HepG2 (cell line): Measurements from ENCODE around the gene PHACTR3. TPM values are rescaled to one million over a fixed set of nuclear protein-coding genes. Genes with fewer than 3 reads are reported as not detected.

Source experiments
- ATAC-seq: fragments of 200-7000 bp; cut with Tn5 transposase; 3 replicates; pipeline ENCODE4 v1.9.1; 2020; ENCODE audit warnings: mild to moderate bottlenecking, moderate library complexity
- BruUV-seq: library from RNA; stranded (reverse); fragments of 400-500 nt; replicated peaks from 2 replicates; lab custom pipeline; 2021; lab: Mats Ljungman, UMichigan
- CTCF ChIA-PET: fragments of 300-600 bp; formaldehyde crosslinking; extraction: SDS; loops from one replicate; lab custom pipeline; 2021; ENCODE audit warnings: low total read pairs, inconsistent platforms, low intra/inter-chr PET ratio; lab: Yijun Ruan, JAX
- POLR2A ChIA-PET: fragments of 350-600 bp; sonication (Branson Sonifier 250); formaldehyde crosslinking; loops from one replicate; lab custom pipeline; 2020; ENCODE audit warnings: antibody characterized with exemption, inconsistent platforms; lab: Yijun Ruan, JAX
- DNase-seq: peaks from one replicate; pipeline ENCODE4 v3.0.0-alpha.2; 2015; ENCODE audit warnings: low spot score
- FAIRE-seq: peaks from 3 replicates; lab custom pipeline; 2011; peaks lifted over from hg19 to GRCh38; lab: Jason Lieb, UNC
- H2AFZ ChIP-seq: one replicate; pipeline ENCODE4 v1.6.1; 2011; ENCODE audit warnings: low read length, inconsistent platforms
- H3K27ac ChIP-seq: fragments of 300-600 bp; 3 replicates; pipeline ENCODE4 v1.8.0; 2011; ENCODE audit warnings: mixed run types, mild to moderate bottlenecking, mixed read lengths, low read length, inconsistent platforms; ENCODE audit not compliant: insufficient read depth; ENCODE audit errors: extremely low read length
- H3K27me3 ChIP-seq, 2 experiments: fragments of 200-600 bp in 1 of 2; 2 replicates in 1 of 2; 3 replicates in 1 of 2; pipeline versions ENCODE4 v1.6.0 to v1.8.0; 2011; ENCODE audit warnings: low read length in 2 of 2, mild to moderate bottlenecking in 2 of 2, moderate library complexity in 2 of 2, inconsistent platforms in 1 of 2; ENCODE audit not compliant: insufficient read depth in 2 of 2, control insufficient read depth in 1 of 2
- H3K36me3 ChIP-seq, 2 experiments: fragments of 200-600 bp in 1 of 2; replicated peaks in 1 of 2; 2 replicates in 1 of 2; 3 replicates in 1 of 2; pipeline versions ENCODE4 v1.5.1 to v1.8.0; 2011; ENCODE audit warnings: low read length in 2 of 2, inconsistent platforms in 1 of 2; ENCODE audit not compliant: insufficient read depth in 2 of 2, control insufficient read depth in 1 of 2
- H3K4me1 ChIP-seq: 2 replicates; pipeline ENCODE4 v1.5.1; 2012; ENCODE audit warnings: low read length, inconsistent platforms; ENCODE audit not compliant: insufficient read depth
- H3K4me2 ChIP-seq: 2 replicates; pipeline ENCODE4 v1.6.0; 2011; ENCODE audit warnings: low read depth, low read length, inconsistent platforms
- H3K4me3 ChIP-seq, 3 experiments: fragments of 200-600 bp in 1 of 3; sonication (generic), shearing (Covaris generic) in 1 of 3; replicated peaks in 1 of 3; 2 replicates each; pipeline ENCODE4 v1.5.1; 2011 to 2016; ENCODE audit warnings: low read length in 3 of 3, inconsistent platforms in 2 of 3, low read depth in 2 of 3, mild to moderate bottlenecking in 2 of 3, control low read depth in 1 of 3, mixed read lengths in 1 of 3; ENCODE audit not compliant: insufficient read depth in 1 of 3
- H3K79me2 ChIP-seq: one replicate; pipeline ENCODE4 v1.6.1; 2011; ENCODE audit warnings: low read length, inconsistent platforms; ENCODE audit not compliant: insufficient read depth
- H3K9ac ChIP-seq: 2 replicates; pipeline ENCODE4 v1.6.0; 2011; ENCODE audit warnings: mild to moderate bottlenecking, low read depth, low read length, inconsistent platforms; ENCODE audit not compliant: insufficient read depth
- H3K9me3 ChIP-seq: 2 replicates; pipeline ENCODE4 v1.5.1; 2012; ENCODE audit warnings: mild to moderate bottlenecking, low read length
- H4K20me1 ChIP-seq: 2 replicates; pipeline ENCODE4 v1.6.0; 2011; ENCODE audit warnings: inconsistent platforms, mild to moderate bottlenecking, low read length, moderate library complexity; ENCODE audit not compliant: insufficient read depth
- AGO2 ChIP-seq: fragments of 200-400 bp; formaldehyde crosslinking; optimal IDR thresholded peaks from 2 replicates; pipeline ENCODE3; 2017; ENCODE audit warnings: mild to moderate bottlenecking, low read depth, low read length, moderate library complexity
- ASH2L ChIP-seq: fragments of 300-600, 200-600 bp; sonication (generic); IDR thresholded peaks from 2 replicates; pipeline ENCODE4 v1.7.0; 2017; ENCODE audit warnings: low read depth, mild to moderate bottlenecking, moderate library complexity, mixed read lengths, low read length; ENCODE audit not compliant: insufficient read length
- ERF ChIP-seq: IDR thresholded peaks from 2 replicates; pipeline ENCODE4 v1.6.1; 2018; ENCODE audit warnings: missing biosample characterization, missing genetic modification reagents
- HNRNPH1 ChIP-seq: fragments of 200-400 bp; formaldehyde crosslinking; optimal IDR thresholded peaks from 2 replicates; pipeline ENCODE3; 2017; ENCODE audit warnings: mild to moderate bottlenecking, low read depth, low read length
- IKZF4 ChIP-seq: sonication (generic); formaldehyde crosslinking; IDR thresholded peaks from 2 replicates; pipeline ENCODE4 v1.5.1; 2020; ENCODE audit warnings: borderline replicate concordance, mild to moderate bottlenecking, low read depth, missing genetic modification reagents; ENCODE audit errors: not compliant biosample characterization
- NFKB2 ChIP-seq: sonication (generic); formaldehyde crosslinking; IDR thresholded peaks from 2 replicates; pipeline ENCODE4 v1.4.0; 2020; ENCODE audit warnings: missing genetic modification reagents, borderline replicate concordance
- POLR2A ChIP-seq, 2 experiments: IDR thresholded peaks; 2 replicates each; pipeline ENCODE4 v1.6.1; 2011; ENCODE audit warnings: low read depth in 2 of 2, low read length in 2 of 2, mild to moderate bottlenecking in 1 of 2, moderate library complexity in 1 of 2; ENCODE audit not compliant: insufficient read depth in 1 of 2
- SMAD3 ChIP-seq: sonication (generic); formaldehyde crosslinking; IDR thresholded peaks from 2 replicates; pipeline ENCODE4 v1.4.0; 2020; ENCODE audit warnings: missing genetic modification reagents
- TBX3 ChIP-seq: fragments of 450-650 bp; IDR thresholded peaks from 2 replicates; pipeline ENCODE4 v1.6.1; 2017; ENCODE audit warnings: antibody characterized with exemption, mild to moderate bottlenecking, inconsistent platforms, borderline replicate concordance
- TCF7L2 ChIP-seq: IDR thresholded peaks from 2 replicates; pipeline ENCODE4 v1.6.1; 2011; ENCODE audit warnings: mild to moderate bottlenecking, low read depth, low read length, moderate library complexity
- TEAD3 ChIP-seq: optimal IDR thresholded peaks from 2 replicates; pipeline ENCODE3; 2016; ENCODE audit warnings: borderline replicate concordance
- ZKSCAN5 ChIP-seq: sonication (generic); formaldehyde crosslinking; IDR thresholded peaks from 2 replicates; pipeline ENCODE4 v1.5.1; 2020; ENCODE audit warnings: mild to moderate bottlenecking, missing genetic modification reagents
- ZNF264 ChIP-seq: sonication (generic); formaldehyde crosslinking; IDR thresholded peaks from 2 replicates; pipeline ENCODE4 v1.4.0; 2020; ENCODE audit warnings: missing genetic modification reagents
- ZNF44 ChIP-seq: sonication (generic); formaldehyde crosslinking; IDR thresholded peaks from 2 replicates; pipeline ENCODE4 v1.5.1; 2020; ENCODE audit warnings: mild to moderate bottlenecking, missing genetic modification reagents
- ZNF567 ChIP-seq: sonication (generic); formaldehyde crosslinking; IDR thresholded peaks from 2 replicates; pipeline ENCODE4 v1.8.1; 2023; ENCODE audit warnings: mild to moderate bottlenecking, missing genetic modification reagents, borderline replicate concordance
- WGBS: methylation state at CpG from one replicate; pipeline ENCODE4 v1.1.6; 2017; ENCODE audit warnings: low lambda C conversion rate; 5-methylcytosine and 5-hydroxymethylcytosine counted together
- in situ Hi-C: cut with HindIII; loops from 2 replicates; pipeline ENCODE4 v1.10.0; 2017; ENCODE audit warnings: low pct_unique_long_range_greater_than_20kb; ENCODE audit not compliant: extremely low pct_ligation_motif_present
- intact Hi-C: fragments of 100-400 bp; cut with micrococcal nuclease; formaldehyde crosslinking; loops from one replicate; pipeline ENCODE4 v1.10.0; 2022; ENCODE audit not compliant: unreplicated experiment
- polyA plus RNA-seq, 8 experiments: library from polyadenylated mRNA; depleted of rRNA in 3 of 8; stranded (reverse) in 7 of 8; unstranded in 1 of 8; fragments of >200 nt; fragmentation: Illumina TruSeq in 4 of 8; extraction: Trizol in 4 of 8; gene quantifications; 2 replicates each; pipeline versions ENCODE4 v1.2.1 to v1.2.3, GENCODE V29; 2011 to 2016; ENCODE audit warnings: low read depth in 4 of 8, missing spikeins in 1 of 8, mixed read lengths in 1 of 8; ENCODE audit not compliant: insufficient read depth in 1 of 8
- total RNA-seq, 5 experiments: library from RNA; depleted of rRNA; stranded (reverse); fragments of >200 nt; fragmentation: Illumina TruSeq; extraction: Trizol; gene quantifications; 2 replicates each; pipeline ENCODE4 v1.2.3, GENCODE V29; 2016; ENCODE audit warnings: low read depth in 1 of 5

PHACTR3 gene
- total and polyA plus RNA-seq, 2 of the 13 experiments (the other 11 are each of a cell fraction or from before 2014, with no cell fraction given), result not detected

DNA sequence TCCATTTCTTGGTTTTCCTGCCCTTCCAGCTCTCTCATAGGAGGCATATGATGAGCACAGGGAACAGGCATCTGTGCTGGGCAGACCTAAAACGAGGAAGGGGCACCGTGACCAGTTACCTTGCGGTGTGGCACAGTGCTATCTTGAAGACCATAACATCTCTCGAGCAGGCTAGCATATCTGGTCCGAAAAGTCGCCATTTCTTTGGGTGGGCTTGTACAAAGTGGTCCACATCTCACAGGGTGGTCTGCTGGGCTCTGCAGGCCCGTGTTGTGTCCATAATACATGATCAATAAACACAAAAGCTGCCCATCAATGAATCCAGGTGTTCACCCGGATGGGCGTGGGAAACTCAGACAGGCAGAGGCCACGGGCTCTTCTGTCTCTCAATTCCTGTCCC, 115.7 kb downstream of the PHACTR3 start:
- Histone ChIP-seq H3K4me3 (no peak overlapping the region), H3K4me1 (no peaks in the 10 kb centered on the region), H3K27me3 (peaks cover 2 to 28% of the 10 kb centered on the region in 2 experiments; a peak in 3 of 5 replicates), H3K9ac (no peak overlapping the region), H3K27ac (no peak overlapping the region), H3K9me3 (no peaks in the 10 kb centered on the region), H3K36me3 (no peaks in the 10 kb centered on the region), H3K79me2 (no peaks in the 10 kb centered on the region), H2AFZ (no peak overlapping the region), H4K20me1 (no peaks in the 10 kb centered on the region), H3K4me2 (no peak overlapping the region)
- no peak for DNase-seq
- intact Hi-C loops, result no loop called here
- in situ Hi-C loops, result no loop called here
- ChIA-PET CTCF (no interaction called here), POLR2A (no interaction called here)
- BruUV-seq, result no TSS peak
- 17% methylated on average over 10 of the region's 10 CpGs for WGBS
- FAIRE-seq, result no peak
- TF ChIP-seq POLR2A (IDR thresholded peaks at IDR 0.05; ENCODE audit: insufficient read depth in 1 of 2, low read depth in 2 of 2, low read length in 2 of 2), result no peak
- TF ChIP-seq IKZF4, result no peak
- TF ChIP-seq HNRNPH1, result no peak
- no peak for TF ChIP-seq ERF
- TF ChIP-seq AGO2, result no peak
- TF ChIP-seq ZNF264 (CRISPR knock-in tag), result no peak
- TF ChIP-seq ASH2L, result no peak
- no peak for TF ChIP-seq TCF7L2
- TF ChIP-seq ZKSCAN5 (CRISPR knock-in tag), result no peak
- ATAC-seq, result no peak

DNA sequence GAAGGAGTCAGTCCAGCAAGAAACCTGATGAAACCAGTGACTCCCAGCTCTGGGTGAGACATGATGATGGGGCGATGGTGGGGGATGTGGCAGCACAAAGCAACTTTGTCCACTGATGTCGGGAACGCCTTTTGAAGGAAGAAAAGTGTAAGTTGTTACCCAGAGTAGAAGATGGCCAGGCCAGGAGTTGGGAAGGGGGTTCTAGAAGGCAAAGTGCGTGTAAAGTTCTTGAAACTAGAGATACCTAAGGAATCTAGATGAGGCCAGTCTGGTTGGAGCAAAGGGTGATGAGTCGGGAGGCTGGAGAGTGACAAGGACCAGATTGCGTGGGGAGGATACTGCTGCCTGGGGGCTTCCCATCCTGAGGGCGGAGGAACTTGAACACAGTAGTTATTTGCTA, 117.0 kb downstream of the PHACTR3 start:
- CTCF ChIA-PET, result no interaction called here
- BruUV-seq, result no TSS peak
- intact Hi-C loops, result no loop called here

More for the DNA sequence above, 117.0 kb downstream of the PHACTR3 start:
- POLR2A ChIA-PET, result no interaction called here
- H4K20me1 ChIP-seq, result no peaks in the 10 kb centered on the region
- WGBS, result 31% methylated on average over 7 of the region's 7 CpGs
- no peak overlapping the region for H3K9ac ChIP-seq
- no peaks in the 10 kb centered on the region for H3K36me3 ChIP-seq
- TF ChIP-seq TBX3 (no peak), SMAD3 (CRISPR knock-in tag) (no peak), NFKB2 (no peak), ZNF44 (no peak), ZNF567 (CRISPR knock-in tag) (no peak), TEAD3 (CRISPR knock-in tag) (no peak)
- H3K4me2 ChIP-seq, result no peak overlapping the region
- ATAC-seq (no peak), FAIRE-seq (no peak), DNase-seq (no peak)
- no peaks in the 10 kb centered on the region for H3K4me1 ChIP-seq
- no peak overlapping the region for H3K4me3 ChIP-seq
- H3K79me2 ChIP-seq, result no peaks in the 10 kb centered on the region
- in situ Hi-C loops, result no loop called here
- H3K27me3 ChIP-seq, result peaks cover 2 to 31% of the 10 kb centered on the region in 2 experiments; a peak in 3 of 5 replicates
- no peak overlapping the region for H3K27ac ChIP-seq
- no peaks in the 10 kb centered on the region for H3K9me3 ChIP-seq
- no peak overlapping the region for H2AFZ ChIP-seq
